GM12878 (cell line): ENCODE results near the gene HLA-DMA. TPM values are rescaled to one million over a fixed set of nuclear protein-coding genes. Genes with fewer than 3 reads are reported as not detected.

Experiments used
- ATAC-seq: fragments of 200-7000 bp; cut with Tn5 transposase; 3 replicates; pipeline ENCODE4 v1.9.1; 2020; ENCODE audit warnings: mild to moderate bottlenecking, moderate library complexity
- Bru-seq: library from RNA; stranded (reverse); fragments of 400-500 nt; gene quantifications from one replicate; lab custom pipeline; 2021; lab: Mats Ljungman, UMichigan
- BruChase-seq, 2 experiments: library from RNA; stranded (reverse); fragments of 400-500 nt; gene quantifications; one replicate each; lab custom pipeline; 2021; lab: Mats Ljungman, UMichigan
- BruUV-seq: library from RNA; stranded (reverse); fragments of 400-500 nt; replicated peaks from 2 replicates; lab custom pipeline; 2021; lab: Mats Ljungman, UMichigan
- CTCF ChIA-PET: fragments of 300-600 bp; sonication (Branson Sonifier 250); formaldehyde crosslinking; extraction: SDS; loops from one replicate; lab custom pipeline; 2021; ENCODE audit warnings: inconsistent platforms; lab: Yijun Ruan, JAX
- POLR2A ChIA-PET: fragments of 350-600 bp; formaldehyde crosslinking; extraction: SDS; loops from one replicate; lab custom pipeline; 2021; ENCODE audit warnings: inconsistent platforms; lab: Charles Lee
- RAD21 ChIA-PET: fragments of 300-600 bp; sonication (Branson Sonifier 250); formaldehyde crosslinking; loops from one replicate; lab custom pipeline; 2023; ENCODE audit warnings: antibody characterized with exemption; ENCODE audit not compliant: unreplicated experiment; lab: Charles Lee
- SMC1A ChIA-PET: fragments of 300-600 bp; sonication (Branson Sonifier 250); formaldehyde crosslinking; loops from one replicate; lab custom pipeline; 2023; ENCODE audit not compliant: unreplicated experiment, uncharacterized antibody; lab: Charles Lee
- DNase-seq: peaks from one replicate; pipeline ENCODE4 v3.0.0-alpha.2; 2011; ENCODE audit warnings: low read depth, low spot score
- FAIRE-seq: peaks from 3 replicates; lab custom pipeline; 2011; peaks lifted over from hg19 to GRCh38; lab: Jason Lieb, UNC
- H2AFZ ChIP-seq: 2 replicates; pipeline ENCODE4 v1.6.0; 2011; ENCODE audit warnings: low read depth, low read length, control low read depth; ENCODE audit not compliant: control insufficient read depth
- H3K27ac ChIP-seq: 2 replicates; pipeline ENCODE4 v1.5.1; 2011; ENCODE audit warnings: control low read depth; ENCODE audit not compliant: control insufficient read depth, insufficient read depth
- H3K27me3 ChIP-seq, 2 experiments: replicated peaks in 1 of 2; 2 replicates each; pipeline versions ENCODE4 v1.6.0 to v1.6.1; 2011; ENCODE audit warnings: low read length in 1 of 2; ENCODE audit not compliant: control insufficient read depth in 2 of 2, insufficient read depth in 2 of 2
- H3K36me3 ChIP-seq, 2 experiments: 2 replicates each; pipeline ENCODE4 v1.5.1; 2011; ENCODE audit warnings: low read length in 1 of 2; ENCODE audit not compliant: control insufficient read depth in 2 of 2, insufficient read depth in 2 of 2
- H3K4me1 ChIP-seq: 2 replicates; pipeline ENCODE4 v1.6.1; 2011; ENCODE audit warnings: mild to moderate bottlenecking, low read length, moderate library complexity, mixed read lengths; ENCODE audit not compliant: control insufficient read depth, insufficient read depth
- H3K4me2 ChIP-seq: 2 replicates; pipeline ENCODE4 v1.6.0; 2011; ENCODE audit warnings: control low read depth; ENCODE audit not compliant: control insufficient read depth, insufficient read depth
- H3K4me3 ChIP-seq: fragments of 200-600 bp; sonication (generic); 2 replicates; pipeline ENCODE4 v1.5.1; 2016
- H3K79me2 ChIP-seq: 2 replicates; pipeline ENCODE4 v1.6.0; 2011; ENCODE audit warnings: low read length; ENCODE audit not compliant: control insufficient read depth, insufficient read depth
- H3K9ac ChIP-seq: 2 replicates; pipeline ENCODE4 v1.8.0; 2011; ENCODE audit warnings: low read length, control low read depth, mixed read lengths; ENCODE audit not compliant: control insufficient read depth, insufficient read depth
- H3K9me3 ChIP-seq: replicated peaks from 3 replicates; pipeline ENCODE4 v1.5.1; 2011; ENCODE audit warnings: mild to moderate bottlenecking, low read length; ENCODE audit not compliant: control insufficient read depth, insufficient read depth
- H4K20me1 ChIP-seq: 2 replicates; pipeline ENCODE4 v1.6.0; 2011; ENCODE audit not compliant: control insufficient read depth, insufficient read depth
- CBX5 ChIP-seq: sonication (generic); IDR thresholded peaks from 2 replicates; pipeline ENCODE4 v1.6.1; 2016; ENCODE audit warnings: low read depth, moderate library complexity, mild to moderate bottlenecking, inconsistent platforms
- CEBPB ChIP-seq, 2 experiments: fragments of 150-350 bp in 1 of 2; IDR thresholded peaks; 2 replicates each; pipeline ENCODE4 v1.6.1; 2012 to 2014; ENCODE audit warnings: low read depth in 2 of 2, low read length in 2 of 2, borderline replicate concordance in 1 of 2, inconsistent platforms in 1 of 2
- FOXM1 ChIP-seq: IDR thresholded peaks from 2 replicates; pipeline ENCODE4 v1.6.1; 2012; ENCODE audit warnings: low read depth, mild to moderate bottlenecking, inconsistent platforms, low read length, moderate library complexity
- HCFC1 ChIP-seq: fragments of 150-350 bp; IDR thresholded peaks from 2 replicates; pipeline ENCODE4 v1.6.1; 2014; ENCODE audit warnings: low read length
- IRF4 ChIP-seq: IDR thresholded peaks from 2 replicates; pipeline ENCODE4 v1.6.1; 2011; ENCODE audit warnings: low read depth, low read length
- KAT2A ChIP-seq: conservative IDR thresholded peaks from 2 replicates; pipeline ENCODE4 v1.6.1; 2011; ENCODE audit warnings: low read depth, low read length; ENCODE audit not compliant: control insufficient read depth
- POLR2A ChIP-seq: IDR thresholded peaks from 2 replicates; pipeline ENCODE4 v1.6.1; 2011; ENCODE audit warnings: low read depth, mild to moderate bottlenecking, low read length
- SMAD1 ChIP-seq: fragments of 450-650 bp; IDR thresholded peaks from 2 replicates; pipeline ENCODE4 v1.6.1; 2018; ENCODE audit warnings: mild to moderate bottlenecking, low read depth; ENCODE audit not compliant: partially characterized antibody
- TCF3 ChIP-seq: IDR thresholded peaks from 2 replicates; pipeline ENCODE4 v1.6.1; 2012; ENCODE audit warnings: low read depth, mild to moderate bottlenecking, low read length, borderline replicate concordance; ENCODE audit not compliant: insufficient read depth
- TCF7 ChIP-seq: IDR thresholded peaks from 2 replicates; pipeline ENCODE4 v1.6.1; 2014; ENCODE audit warnings: antibody characterized with exemption, borderline replicate concordance
- USF1 ChIP-seq: IDR thresholded peaks from 2 replicates; pipeline ENCODE4 v1.6.1; 2011; ENCODE audit warnings: borderline replicate concordance, low read depth, mild to moderate bottlenecking, moderate library complexity, mixed read lengths, low read length; ENCODE audit not compliant: insufficient read depth; ENCODE audit errors: extremely low read length
- WRNIP1 ChIP-seq: IDR thresholded peaks from 2 replicates; pipeline ENCODE4 v1.6.1; 2011; ENCODE audit warnings: low read depth, low read length, improper control_type of control experiment, borderline replicate concordance
- ZNF207 ChIP-seq: fragments of 450-650 bp; IDR thresholded peaks from 2 replicates; pipeline ENCODE4 v1.6.1; 2014; ENCODE audit warnings: antibody characterized with exemption, mild to moderate bottlenecking, borderline replicate concordance
- WGBS: methylation state at CpG from one replicate; pipeline ENCODE4 v1.1.6; 2016; ENCODE audit warnings: low lambda C conversion rate; ENCODE audit not compliant: insufficient replicate concordance, insufficient coverage; ENCODE audit errors: missing lambda C conversion rate; 5-methylcytosine and 5-hydroxymethylcytosine counted together
- in situ Hi-C: fragments of 300-500 bp; cut with MboI; formaldehyde crosslinking; loops from 9 replicates; pipeline ENCODE4 v1.14.3; 2018; ENCODE audit warnings: mixed read lengths
- intact Hi-C: fragments of 100-400 bp; cut with micrococcal nuclease; formaldehyde crosslinking; loops from one replicate; pipeline ENCODE4 v1.14.2; 2022; ENCODE audit not compliant: unreplicated experiment
- long read RNA-seq, 2 experiments: library from polyadenylated mRNA; unstranded; transcript quantifications; one replicate each; pipeline ENCODE4 v2.0.0, GENCODE V29; 2019 to 2020
- polyA minus RNA-seq, 3 experiments: library from RNA; depleted of rRNA, polyadenylated mRNA; stranded (reverse); fragments of >200 nt; gene quantifications; 2 replicates each; pipeline ENCODE4 v1.2.3, GENCODE V29; 2011
- polyA plus RNA-seq, 11 experiments: library from polyadenylated mRNA; depleted of rRNA in 4 of 11; unstranded in 6 of 11; stranded (reverse) in 5 of 11; fragments of >200 nt; fragmentation: Nextera tagmentation in 4 of 11; fragmentation: Illumina TruSeq in 1 of 11; extraction: Ambion mirVana in 4 of 11; extraction: Trizol in 1 of 11; gene quantifications; 1 replicate in 1 of 11; 2 replicates in 10 of 11; pipeline versions ENCODE4 v1.2.1 to v1.2.3, GENCODE V29; 2011 to 2016; ENCODE audit warnings: inconsistent platforms in 2 of 11, missing spikeins in 2 of 11, low read depth in 1 of 11
- total RNA-seq, 4 experiments: library from RNA; depleted of rRNA in 3 of 4; stranded (reverse); fragments of >200 nt in 3 of 4; fragmentation: Illumina TruSeq in 1 of 4; extraction: Trizol in 1 of 4; gene quantifications; 2 replicates each; pipeline versions ENCODE4 v1.2.1 to v1.2.3, GENCODE V29; 2013 to 2021
- TF ChIP-seq, protein P1 (sequence below): IDR thresholded peaks from 2 replicates; pipeline ENCODE4 v1.6.1; 2011; ENCODE audit warnings: mild to moderate bottlenecking, low read depth, low read length, moderate library complexity; ENCODE audit not compliant: insufficient replicate concordance

Gene HLA-DMA
- total RNA-seq (2013; cell fraction: nucleolus; rRNA removed): 110 and 112 TPM in 2 replicates
- total RNA-seq (2014; rRNA removed) (243 and 269 TPM in 2 replicates), total RNA-seq (2014; rRNA removed; fragmentation: Illumina TruSeq; extraction: Trizol) (170 and 177 TPM in 2 replicates), total RNA-seq (2021) (182 and 189 TPM in 2 replicates), polyA plus RNA-seq (2011; rRNA removed) (190 and 290 TPM in 2 replicates), polyA plus RNA-seq (2014; fragmentation: Illumina TruSeq; extraction: Trizol) (327 and 354 TPM in 2 replicates), polyA plus RNA-seq (2014; fragmentation: Nextera tagmentation; extraction: Ambion mirVana) (100 to 1,000 TPM; 389 to 552 TPM), polyA plus RNA-seq (2014; rRNA removed) (267 and 279 TPM in 2 replicates), polyA plus RNA-seq (2016; fragmentation: Nextera tagmentation; extraction: Ambion mirVana) (100 to 1,000 TPM; 339 to 378 TPM), polyA minus RNA-seq (2011; rRNA and poly(A)+ RNA removed) (119 and 159 TPM in 2 replicates), Bru-seq, nascent RNA (percentile 99 among the genes with signal in this experiment), BruChase-seq, experiment 1, labeled RNA remaining after a 6-hour chase (percentile 100 among the genes with signal in this experiment), BruChase-seq, experiment 2, labeled RNA remaining after a 2-hour chase (percentile 99 among the genes with signal in this experiment)
- 314 TPM for polyA plus RNA-seq (2011; ENCODE audit: low read depth)
- polyA plus RNA-seq (2011; cell fraction: cytosol; rRNA removed): 380 and 384 TPM in 2 replicates
- polyA plus RNA-seq (2011; cell fraction: nucleus; rRNA removed): 478 and 610 TPM in 2 replicates
- 308 and 348 TPM in 2 replicates for polyA plus RNA-seq (2012)
- 44.9 and 50.8 TPM in 2 replicates for polyA minus RNA-seq (2011; cell fraction: cytosol; rRNA and poly(A)+ RNA removed)
- polyA minus RNA-seq (2011; cell fraction: nucleus; rRNA and poly(A)+ RNA removed): 45.2 and 51.5 TPM in 2 replicates
- long read RNA-seq, experiment 1, transcript HLA-DMA-202 (5 exons, 1,007 nt): minor isoform, 5 of 138 reads
- long read RNA-seq, experiment 1, transcript HLA-DMA-201 (5 exons, 1,123 nt): major isoform, 113 of 138 reads
- long read RNA-seq, experiment 1, partial matches to known transcripts: 1 of 138 reads
- long read RNA-seq, experiment 1, other reads (novel, unspliced or antisense): 19 of 138 reads
- long read RNA-seq, experiment 2, transcript HLA-DMA-201 (5 exons, 1,123 nt): major isoform, 475 of 605 reads
- long read RNA-seq, experiment 2, transcript HLA-DMA-202 (5 exons, 1,007 nt): minor isoform, 29 of 605 reads
- long read RNA-seq, experiment 2, partial matches to known transcripts: 5 of 605 reads
- long read RNA-seq, experiment 2, other reads (novel, unspliced or antisense): 92 of 605 reads

GRCh38 chr6:32952817-32953739, at the start of gene HLA-DMA:
TSS of gene HLA-DMA (minus strand) at chr6:32953097. CDS start at chr6:32953036, 61 bp downstream.
- H4K20me1 ChIP-seq: no peaks in the 10 kb centered on the region
- intact Hi-C loops: loop anchor here (1.0 to 2.0 kb wide), 3 partner anchors 18 to 68 kb away; no protein-coding TSS in a partner anchor
- H2AFZ ChIP-seq: peak within 1 kb of the TSS; percentile 35
- H3K9ac ChIP-seq: peak within 1 kb of the TSS; percentile 72
- RAD21 ChIA-PET: interaction anchor here (0.5 to 8.3 kb wide), 24 partner anchors 12 to 814 kb away, joined by 3 to 224 read pairs (median 5); partner anchors contain the start of genes BRD2, HLA-DMB, HLA-DOA and HLA-DPB1
- SMC1A ChIA-PET: interaction anchor here (0.8 to 11.3 kb wide), 23 partner anchors 15 to 515 kb away, joined by 3 to 354 read pairs (median 5); partner anchors contain the start of genes BRD2, HLA-DMB, HLA-DPB1 and PSMB8
- POLR2A ChIA-PET: interaction anchor here (0.6 to 13.5 kb wide), 26 partner anchors 9 to 761 kb away, joined by 3 to 486 read pairs (median 6); partner anchors contain the start of genes BRD2, GPSM3, HLA-DMB and HLA-DOA
- 14% methylated on average over 10 of the region's 10 CpGs for WGBS
- ATAC-seq: peak; percentile 94
- H3K9me3 ChIP-seq: no peaks in the 10 kb centered on the region
- peaks cover 0 to 4% of the 10 kb centered on the region in 2 experiments; a peak in 2 of 4 replicates for H3K36me3 ChIP-seq
- CTCF ChIA-PET: interaction anchor here (0.7 to 13.5 kb wide), 37 partner anchors 13 to 824 kb away, joined by 3 to 532 read pairs (median 7); partner anchors contain the start of genes BRD2, HLA-DMB, HLA-DPA1 and PSMB8
- no peaks in the 10 kb centered on the region for H3K27me3 ChIP-seq
- BruUV-seq: TSS peak; percentile 90
- peak; percentile 99 for DNase-seq
- peaks cover 44% of the 10 kb centered on the region for H3K4me1 ChIP-seq
- H3K27ac ChIP-seq: peak within 1 kb of the TSS; percentile 90
- in situ Hi-C loops: loop anchor here (25.0 kb wide), 2 partner anchors 1391 to 1709 kb away; partner anchors contain the start of gene LTA
- peaks cover 46% of the 10 kb centered on the region for H3K79me2 ChIP-seq
- peak within 1 kb of the TSS; percentile 98 for H3K4me3 ChIP-seq
- FAIRE-seq: peak; percentile 59
- peak within 1 kb of the TSS; percentile 85 for H3K4me2 ChIP-seq
- TF ChIP-seq IRF4 (0 out of 2 replicates have a peak, but pooled peaks have one; percentile 10), CBX5 (no peak), ZNF207 (no peak), WRNIP1 (peak; percentile 97), KAT2A (no peak), SMAD1 (peak; percentile 84), USF1 (no peak), HCFC1 (peak; percentile 23; the same call in 1 of the 2 replicates), TCF7 (no peak), FOXM1 (no peak; the same call in 1 of the 2 replicates), CEBPB (IDR thresholded peaks at IDR 0.05; ENCODE audit: borderline replicate concordance in 1 of 2, low read depth in 2 of 2, low read length in 2 of 2) (peak in 1 of 2 experiments; percentile 94; a peak in 1 of 4 replicates), TCF3 (peak; percentile 72; the same call in 1 of the 2 replicates), POLR2A (peak; percentile 98)
- TF ChIP-seq, protein P1, sequence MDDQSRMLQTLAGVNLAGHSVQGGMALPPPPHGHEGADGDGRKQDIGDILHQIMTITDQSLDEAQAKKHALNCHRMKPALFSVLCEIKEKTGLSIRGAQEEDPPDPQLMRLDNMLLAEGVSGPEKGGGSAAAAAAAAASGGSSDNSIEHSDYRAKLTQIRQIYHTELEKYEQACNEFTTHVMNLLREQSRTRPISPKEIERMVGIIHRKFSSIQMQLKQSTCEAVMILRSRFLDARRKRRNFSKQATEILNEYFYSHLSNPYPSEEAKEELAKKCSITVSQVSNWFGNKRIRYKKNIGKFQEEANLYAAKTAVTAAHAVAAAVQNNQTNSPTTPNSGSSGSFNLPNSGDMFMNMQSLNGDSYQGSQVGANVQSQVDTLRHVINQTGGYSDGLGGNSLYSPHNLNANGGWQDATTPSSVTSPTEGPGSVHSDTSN: peak; percentile 69
